SU-DHL-6 (cell line): Measurements from ENCODE around the gene FAH.
A peak's percentile ranks its signal among the peaks of the same experiment; 100 is the strongest.

ENCODE experiments used
- H2AFZ ChIP-seq: fragments of 200-600 bp; sonication (generic); 2 replicates; pipeline ENCODE4 v1.6.1; 2014; ENCODE audit warnings: low read depth, mild to moderate bottlenecking, moderate library complexity, mixed read lengths, antibody characterized with exemption, low read length; ENCODE audit not compliant: severe bottlenecking
- H3F3A ChIP-seq: fragments of 200-600 bp; shearing (Covaris generic); 2 replicates; pipeline ENCODE4 v1.6.0; 2016; ENCODE audit warnings: antibody characterized with exemption, mild to moderate bottlenecking; ENCODE audit not compliant: insufficient read depth
- H3K27ac ChIP-seq: fragments of 200-600 bp; sonication (generic); 2 replicates; pipeline ENCODE4 v1.5.1; 2016; ENCODE audit warnings: low read depth, mild to moderate bottlenecking, low read length, moderate library complexity, mixed read lengths
- H3K27me3 ChIP-seq: fragments of 200-600 bp; sonication (generic), shearing (Covaris generic); 2 replicates; pipeline ENCODE4 v1.6.0; 2014; ENCODE audit warnings: mild to moderate bottlenecking, low read length
- H3K36me3 ChIP-seq: fragments of 200-600 bp; sonication (generic); 2 replicates; pipeline ENCODE4 v1.6.1; 2014; ENCODE audit warnings: mild to moderate bottlenecking, low read length, mixed read lengths
- H3K4me2 ChIP-seq: fragments of 300-600, 200-600 bp; shearing (Covaris generic), sonication (generic); 2 replicates; pipeline ENCODE4 v1.6.0; 2014; ENCODE audit warnings: low read length, low read depth, mild to moderate bottlenecking; ENCODE audit not compliant: poor library complexity, severe bottlenecking
- H3K4me3 ChIP-seq: fragments of 200-600 bp; sonication (generic); 2 replicates; pipeline ENCODE4 v1.5.1; 2014; ENCODE audit warnings: antibody characterized with exemption, low read length, mild to moderate bottlenecking, mixed read lengths; ENCODE audit not compliant: insufficient read depth, poor library complexity, severe bottlenecking
- H3K79me2 ChIP-seq: fragments of 200-600 bp; sonication (generic); 2 replicates; pipeline ENCODE4 v1.6.1; 2014; ENCODE audit warnings: mild to moderate bottlenecking, low read length, moderate library complexity; ENCODE audit not compliant: insufficient read depth
- H3K9ac ChIP-seq: fragments of 200-600 bp; sonication (generic); 2 replicates; pipeline ENCODE4 v1.7.0; 2014; ENCODE audit warnings: mild to moderate bottlenecking, low read length
- H3K9me2 ChIP-seq: fragments of 200-600 bp; sonication (generic); replicated peaks from 2 replicates; pipeline ENCODE4 v1.6.1; 2014; ENCODE audit warnings: low read length; ENCODE audit not compliant: insufficient read depth
- H3K9me3 ChIP-seq: fragments of 200-600 bp; sonication (generic); 2 replicates; pipeline ENCODE4 v1.6.1; 2014; ENCODE audit warnings: low read length, mixed read lengths; ENCODE audit not compliant: insufficient read depth
- H4K20me1 ChIP-seq: fragments of 200-600 bp; sonication (generic); 2 replicates; pipeline ENCODE4 v1.6.1; 2014; ENCODE audit warnings: low read depth, mild to moderate bottlenecking, antibody characterized with exemption, low read length, moderate library complexity, mixed read lengths
- EZH2phosphoT487 ChIP-seq: fragments of 200-600 bp; sonication (generic), shearing (Covaris generic); conservative IDR thresholded peaks from 2 replicates; pipeline ENCODE4 v1.6.1; 2018; ENCODE audit warnings: mild to moderate bottlenecking, antibody characterized with exemption, low read length, moderate library complexity, mixed read lengths
- TF ChIP-seq, protein P1 (sequence below): fragments of 200-600 bp; sonication (generic); IDR thresholded peaks from one replicate; pipeline ENCODE4 v1.5.1; 2017; ENCODE audit warnings: antibody characterized with exemption, mild to moderate bottlenecking, low read length, moderate library complexity; ENCODE audit not compliant: insufficient read depth, poor library complexity, severe bottlenecking

FAH gene

GRCh38 chr15:80233581-80233980, 80.8 kb downstream of the FAH start:
- TF ChIP-seq, protein P1, sequence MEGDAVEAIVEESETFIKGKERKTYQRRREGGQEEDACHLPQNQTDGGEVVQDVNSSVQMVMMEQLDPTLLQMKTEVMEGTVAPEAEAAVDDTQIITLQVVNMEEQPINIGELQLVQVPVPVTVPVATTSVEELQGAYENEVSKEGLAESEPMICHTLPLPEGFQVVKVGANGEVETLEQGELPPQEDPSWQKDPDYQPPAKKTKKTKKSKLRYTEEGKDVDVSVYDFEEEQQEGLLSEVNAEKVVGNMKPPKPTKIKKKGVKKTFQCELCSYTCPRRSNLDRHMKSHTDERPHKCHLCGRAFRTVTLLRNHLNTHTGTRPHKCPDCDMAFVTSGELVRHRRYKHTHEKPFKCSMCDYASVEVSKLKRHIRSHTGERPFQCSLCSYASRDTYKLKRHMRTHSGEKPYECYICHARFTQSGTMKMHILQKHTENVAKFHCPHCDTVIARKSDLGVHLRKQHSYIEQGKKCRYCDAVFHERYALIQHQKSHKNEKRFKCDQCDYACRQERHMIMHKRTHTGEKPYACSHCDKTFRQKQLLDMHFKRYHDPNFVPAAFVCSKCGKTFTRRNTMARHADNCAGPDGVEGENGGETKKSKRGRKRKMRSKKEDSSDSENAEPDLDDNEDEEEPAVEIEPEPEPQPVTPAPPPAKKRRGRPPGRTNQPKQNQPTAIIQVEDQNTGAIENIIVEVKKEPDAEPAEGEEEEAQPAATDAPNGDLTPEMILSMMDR, result no peak
- no peak for TF ChIP-seq EZH2phosphoT487
- H3K27ac ChIP-seq, result no peak overlapping the region
- H2AFZ ChIP-seq, result no peak overlapping the region
- no peak overlapping the region for H3K9ac ChIP-seq
- H4K20me1 ChIP-seq, result no peaks in the 10 kb centered on the region
- no peaks in the 10 kb centered on the region for H3K9me2 ChIP-seq
- H3K27me3 ChIP-seq, result no peaks in the 10 kb centered on the region
- no peak overlapping the region for H3K4me2 ChIP-seq
- H3K36me3 ChIP-seq, result no peaks in the 10 kb centered on the region
- H3F3A ChIP-seq, result no peaks in the 10 kb centered on the region
- H3K4me3 ChIP-seq, result no peak overlapping the region
- H3K9me3 ChIP-seq, result no peaks in the 10 kb centered on the region
- H3K79me2 ChIP-seq, result no peaks in the 10 kb centered on the region

DNA sequence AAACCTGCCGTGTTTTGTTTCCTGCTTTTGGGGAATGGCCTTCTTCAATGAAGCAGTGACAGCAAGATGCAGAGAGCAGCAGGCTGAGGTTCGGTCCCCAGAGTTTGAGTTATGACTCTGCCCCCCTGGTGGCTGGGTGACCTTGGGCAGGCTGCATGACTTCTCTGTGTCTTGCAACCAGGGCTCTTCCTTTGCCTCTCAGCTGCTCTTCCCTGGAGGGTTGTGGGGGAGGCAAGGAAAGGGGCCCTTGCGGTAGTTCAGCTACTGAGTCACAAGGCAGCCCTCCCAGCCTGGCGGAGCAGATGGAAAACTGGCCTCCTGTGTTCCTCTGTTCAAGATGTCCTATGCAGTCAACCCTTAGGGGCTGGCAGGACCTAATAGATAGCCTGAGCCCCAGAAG, 82.1 kb downstream of the FAH start:
- Histone ChIP-seq H3K27ac (no peak overlapping the region), H3F3A (no peaks in the 10 kb centered on the region), H3K9ac (no peak overlapping the region), H2AFZ (no peak overlapping the region), H3K36me3 (no peaks in the 10 kb centered on the region), H3K79me2 (no peaks in the 10 kb centered on the region), H3K9me3 (no peaks in the 10 kb centered on the region), H4K20me1 (no peaks in the 10 kb centered on the region), H3K4me3 (no peak overlapping the region), H3K9me2 (no peaks in the 10 kb centered on the region), H3K4me2 (no peak overlapping the region), H3K27me3 (no peaks in the 10 kb centered on the region)
- TF ChIP-seq, protein P1, result peak; percentile 49
- TF ChIP-seq EZH2phosphoT487, result no peak
